AG10803 (cell line): ENCODE data around the gene SERPINB1.

ENCODE experiments used
- DNase-seq: peaks from one replicate; pipeline ENCODE4 v3.0.0; 2010; ENCODE audit warnings: low read depth
- H3K4me3 ChIP-seq: 2 replicates; pipeline ENCODE4 v1.5.1; 2011; ENCODE audit warnings: mild to moderate bottlenecking, low read length, control low read depth
- TF ChIP-seq, protein P1 (sequence below): conservative IDR thresholded peaks from 2 replicates; pipeline ENCODE4 v1.5.1; 2011; ENCODE audit warnings: mild to moderate bottlenecking, low read length, control low read depth, inconsistent platforms

SERPINB1 gene

GRCh38 chr6:2810092-2810671 is 31.5 kb downstream of the SERPINB1 start:
- DNase-seq: peak; percentile 18
- TF ChIP-seq, protein P1, sequence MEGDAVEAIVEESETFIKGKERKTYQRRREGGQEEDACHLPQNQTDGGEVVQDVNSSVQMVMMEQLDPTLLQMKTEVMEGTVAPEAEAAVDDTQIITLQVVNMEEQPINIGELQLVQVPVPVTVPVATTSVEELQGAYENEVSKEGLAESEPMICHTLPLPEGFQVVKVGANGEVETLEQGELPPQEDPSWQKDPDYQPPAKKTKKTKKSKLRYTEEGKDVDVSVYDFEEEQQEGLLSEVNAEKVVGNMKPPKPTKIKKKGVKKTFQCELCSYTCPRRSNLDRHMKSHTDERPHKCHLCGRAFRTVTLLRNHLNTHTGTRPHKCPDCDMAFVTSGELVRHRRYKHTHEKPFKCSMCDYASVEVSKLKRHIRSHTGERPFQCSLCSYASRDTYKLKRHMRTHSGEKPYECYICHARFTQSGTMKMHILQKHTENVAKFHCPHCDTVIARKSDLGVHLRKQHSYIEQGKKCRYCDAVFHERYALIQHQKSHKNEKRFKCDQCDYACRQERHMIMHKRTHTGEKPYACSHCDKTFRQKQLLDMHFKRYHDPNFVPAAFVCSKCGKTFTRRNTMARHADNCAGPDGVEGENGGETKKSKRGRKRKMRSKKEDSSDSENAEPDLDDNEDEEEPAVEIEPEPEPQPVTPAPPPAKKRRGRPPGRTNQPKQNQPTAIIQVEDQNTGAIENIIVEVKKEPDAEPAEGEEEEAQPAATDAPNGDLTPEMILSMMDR: no peak
- H3K4me3 ChIP-seq: no peak overlapping the region

DNA sequence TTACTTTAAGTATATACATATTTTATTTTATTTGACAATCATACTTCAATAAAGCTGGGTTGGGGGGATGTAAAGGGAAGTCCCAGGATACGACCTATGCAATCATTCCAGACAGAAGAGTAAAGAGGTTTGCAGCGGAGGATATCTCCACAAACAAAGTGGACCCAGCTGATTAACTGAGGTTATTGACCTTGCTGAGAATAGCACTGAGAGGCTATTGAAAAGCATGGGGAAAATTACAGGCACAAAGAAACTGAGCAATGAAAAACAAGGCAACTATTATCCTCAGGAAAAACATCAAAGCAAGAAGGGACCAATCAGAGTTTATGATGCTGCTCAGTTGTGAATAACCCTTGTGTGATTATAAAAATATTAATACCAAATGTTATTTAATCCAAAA is 32.6 kb downstream of the SERPINB1 start:
- TF ChIP-seq, protein P1: no peak
- H3K4me3 ChIP-seq: no peak overlapping the region
- DNase-seq: no peak

GRCh38 chr6:2807342-2808090 is 34.1 kb downstream of the SERPINB1 start:
- no peak for DNase-seq
- H3K4me3 ChIP-seq: no peak overlapping the region
- TF ChIP-seq, protein P1: no peak

GRCh38 chr6:2806644-2807043 is 35.0 kb downstream of the SERPINB1 start:
- no peak overlapping the region for H3K4me3 ChIP-seq
- TF ChIP-seq, protein P1: no peak
- DNase-seq: no peak

GRCh38 chr6:2805031-2805430 is 36.6 kb downstream of the SERPINB1 start:
- TF ChIP-seq, protein P1: no peak
- no peak overlapping the region for H3K4me3 ChIP-seq
- DNase-seq: no peak

GRCh38 chr6:2804516-2804915 is 37.1 kb downstream of the SERPINB1 start:
- DNase-seq: no peak
- no peak overlapping the region for H3K4me3 ChIP-seq
- TF ChIP-seq, protein P1: no peak
